HG02938 (cell line): Measurements from ENCODE around the gene UBQLN1.

Experiments
- ATAC-seq: cut with Tn5 transposase; IDR thresholded peaks from one replicate; pipeline ENCODE4 v1.9.1; 2021; ENCODE audit warnings: mild to moderate bottlenecking, moderate library complexity; ENCODE audit not compliant: unreplicated experiment

The UBQLN1 gene

DNA sequence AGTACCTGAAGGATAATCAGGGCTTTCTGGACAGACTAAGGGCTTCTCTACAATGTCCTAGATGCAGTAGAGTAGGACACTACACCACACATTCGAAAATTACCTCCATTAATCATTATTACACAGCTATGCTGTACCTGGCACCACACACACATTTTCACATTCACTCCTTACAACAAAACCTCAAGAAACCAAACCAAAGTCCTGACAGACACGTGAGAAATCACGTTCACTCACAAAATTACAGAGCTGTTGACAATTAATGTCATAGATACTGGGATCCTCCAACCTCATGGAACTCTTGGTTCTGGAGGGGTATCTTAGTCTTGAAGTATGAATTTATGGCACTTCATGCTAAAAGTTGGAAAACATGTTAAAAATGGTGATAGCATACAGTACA, 16.3 kb downstream of the UBQLN1 start:
- no peak for ATAC-seq

DNA sequence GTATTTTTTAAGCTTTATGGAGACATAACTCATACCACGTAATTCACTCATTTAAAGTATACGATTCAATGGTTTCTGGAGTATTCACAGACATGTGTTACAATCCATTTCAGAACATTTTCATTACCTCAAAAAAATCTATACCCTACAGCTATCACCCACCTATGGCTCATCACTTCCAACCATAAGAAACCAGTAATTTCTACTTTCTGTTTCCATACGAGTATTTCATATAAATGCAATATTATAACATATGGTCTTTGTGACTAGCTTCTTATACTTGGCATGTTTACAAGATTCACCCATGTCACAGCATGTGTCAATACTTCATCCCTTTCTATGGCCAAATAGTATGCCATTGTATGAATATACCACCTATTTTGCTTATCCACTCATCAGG, 18.8 kb downstream of the UBQLN1 start:
- ATAC-seq = no peak

DNA sequence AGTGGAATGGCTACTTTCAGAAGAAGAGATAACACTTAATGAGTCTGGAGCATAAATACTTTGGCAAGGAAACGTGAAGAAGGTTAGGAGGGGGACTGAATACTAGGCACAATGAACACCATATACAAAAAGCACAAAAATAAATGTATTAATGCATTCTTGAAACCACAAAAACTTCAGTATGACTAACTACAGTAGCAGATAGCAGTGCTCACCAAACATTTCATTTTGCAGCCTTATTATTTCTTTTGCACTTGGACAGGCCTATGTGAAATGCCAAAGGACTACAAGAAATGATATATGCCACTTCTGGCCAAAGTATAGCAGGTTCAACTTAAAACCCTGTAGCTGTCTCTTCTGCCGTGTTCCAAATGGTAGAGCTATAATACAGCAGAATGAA, 26.3 kb downstream of the UBQLN1 start:
- ATAC-seq = no peak

DNA sequence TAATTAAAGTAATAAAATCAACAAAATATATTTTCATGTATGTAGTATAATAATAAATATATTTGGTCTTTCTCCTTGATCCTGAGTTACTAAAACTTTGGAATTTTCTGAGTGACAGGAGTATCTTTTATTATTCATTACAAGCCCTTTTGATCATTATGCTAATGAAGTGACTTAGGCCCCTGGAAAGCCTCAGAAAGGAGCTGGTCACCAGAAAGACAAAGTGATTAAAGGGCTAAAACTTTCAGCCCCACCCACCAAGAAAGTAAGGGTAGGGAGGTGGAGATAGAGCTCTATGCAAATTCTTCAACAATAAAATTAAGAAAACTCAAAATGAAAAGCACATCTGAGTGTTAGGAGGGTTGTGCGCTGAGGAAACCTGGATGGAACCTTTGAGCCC, 27.5 kb downstream of the UBQLN1 start:
- ATAC-seq = no peak

DNA sequence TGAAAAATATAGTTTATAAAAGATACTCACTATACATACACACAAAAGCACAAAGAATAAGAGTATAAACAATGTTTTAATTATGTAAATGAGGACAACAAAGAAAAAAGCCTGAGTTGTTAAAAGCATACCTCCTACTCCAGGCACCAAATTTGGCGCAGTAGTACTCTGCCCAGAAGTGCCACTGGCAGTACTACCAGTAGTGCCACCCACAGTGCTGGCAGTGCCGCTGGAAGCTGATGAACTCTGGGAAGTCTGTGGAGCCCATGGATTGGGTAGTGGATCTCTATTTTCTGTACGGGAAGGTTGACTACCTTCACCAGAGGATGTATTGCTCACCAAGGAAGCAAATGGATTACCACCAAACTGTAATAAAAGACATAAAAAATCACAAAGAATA, 30.2 kb downstream of the UBQLN1 start:
- no peak for ATAC-seq

DNA sequence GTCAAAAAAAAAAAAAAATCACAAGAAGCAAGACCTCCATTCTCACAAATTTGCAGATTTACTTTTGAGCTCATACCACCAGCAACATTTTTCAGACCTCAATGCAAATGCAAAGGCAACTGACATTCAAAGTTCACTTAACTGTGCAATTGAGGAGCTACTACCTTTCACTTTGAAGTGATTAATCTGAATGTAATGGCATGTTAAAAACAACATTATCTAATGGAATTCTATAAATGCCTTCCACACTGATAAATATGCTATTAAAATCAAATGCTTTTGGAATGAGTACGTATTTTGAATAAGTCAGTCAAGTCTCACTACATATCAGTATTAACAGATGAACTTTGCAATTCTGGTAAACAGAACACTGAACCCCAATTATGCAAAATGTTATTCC, 32.3 kb downstream of the UBQLN1 start:
- ATAC-seq = no peak

DNA sequence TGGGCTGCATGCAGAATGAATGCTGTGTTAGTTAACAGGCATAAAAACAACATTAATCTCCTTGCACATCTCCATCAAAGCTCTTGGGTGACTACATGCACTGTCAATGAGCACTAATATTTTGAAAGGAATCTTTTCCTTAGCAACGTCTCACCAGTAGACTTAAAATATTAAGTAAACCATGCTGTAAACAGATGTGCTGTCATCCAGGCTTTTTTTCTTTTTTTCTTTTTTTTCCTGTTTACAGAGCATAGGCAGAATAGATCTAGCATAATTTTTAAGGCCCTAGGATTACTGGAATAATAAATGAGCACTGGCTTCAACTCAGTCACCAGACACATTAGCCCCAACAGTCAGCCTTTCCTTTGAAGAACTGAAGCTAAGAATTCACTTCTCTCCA, 36.3 kb downstream of the UBQLN1 start:
- no peak for ATAC-seq

DNA sequence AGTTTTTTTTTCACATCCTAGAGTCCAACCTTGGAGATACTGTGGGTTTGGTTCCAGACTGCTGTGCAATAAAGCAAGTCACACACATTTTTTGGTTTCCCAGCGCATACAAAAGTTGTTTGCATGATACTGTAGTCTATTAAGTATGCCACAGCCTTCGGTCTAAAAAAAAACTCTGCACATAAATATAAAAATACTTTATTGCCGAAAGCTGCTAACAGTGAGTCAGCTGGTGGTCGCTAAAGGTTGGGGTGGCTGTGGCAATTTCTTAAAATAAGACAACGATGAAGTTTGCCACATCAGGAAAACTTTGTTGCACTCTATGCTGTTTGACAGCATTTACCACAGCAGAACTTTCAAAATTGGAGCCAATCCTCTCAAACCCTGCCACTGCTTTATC, 37.4 kb downstream of the UBQLN1 start:
- no peak for ATAC-seq

DNA sequence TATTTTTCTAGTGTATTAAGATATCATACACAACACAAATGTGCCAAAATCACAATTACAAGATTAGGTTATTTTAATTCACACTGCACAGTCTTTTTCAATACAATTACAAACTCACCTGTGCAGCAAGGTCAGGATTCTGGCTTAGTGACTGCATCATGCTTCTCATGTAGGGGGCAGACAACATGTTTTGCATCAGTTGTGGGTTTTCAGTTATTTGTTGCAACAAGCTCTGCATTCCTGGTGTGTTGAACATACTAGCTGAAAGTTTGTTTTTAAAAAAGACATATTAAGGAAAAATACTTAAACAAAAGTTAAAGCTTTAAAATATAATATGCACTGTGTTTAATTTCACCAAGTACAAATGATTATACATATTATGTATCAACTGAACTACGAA, 38.7 kb downstream of the UBQLN1 start:
- no peak for ATAC-seq

DNA sequence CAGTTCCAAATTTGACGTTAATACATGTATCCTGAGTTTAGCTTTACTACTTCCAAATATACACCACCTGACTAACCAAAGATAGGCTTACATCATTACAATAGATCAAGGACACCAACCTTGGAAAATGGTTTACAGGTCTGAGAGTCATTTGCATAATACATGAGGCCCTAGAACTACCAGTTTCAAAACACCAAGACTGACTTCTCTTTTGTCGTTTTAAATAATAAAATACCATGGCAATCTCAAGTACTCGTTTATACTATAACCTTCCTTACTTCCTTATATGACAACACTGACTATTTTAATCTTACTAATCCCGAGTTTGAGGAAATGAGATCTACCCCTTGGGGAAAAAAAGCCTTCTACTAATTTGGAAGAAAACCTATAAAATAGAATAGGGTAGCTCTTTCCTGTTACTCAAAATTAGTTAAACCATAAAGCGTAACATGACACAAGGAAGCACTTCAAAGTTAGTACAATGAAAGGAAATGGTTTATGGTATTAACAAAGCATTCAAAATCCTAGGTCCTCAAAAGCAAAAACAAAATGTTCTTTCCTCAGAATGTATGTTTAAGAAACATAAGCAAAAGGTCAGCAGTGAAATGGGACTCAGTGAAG, 42.1 kb downstream of the UBQLN1 start:
- peak; percentile 96 for ATAC-seq

DNA sequence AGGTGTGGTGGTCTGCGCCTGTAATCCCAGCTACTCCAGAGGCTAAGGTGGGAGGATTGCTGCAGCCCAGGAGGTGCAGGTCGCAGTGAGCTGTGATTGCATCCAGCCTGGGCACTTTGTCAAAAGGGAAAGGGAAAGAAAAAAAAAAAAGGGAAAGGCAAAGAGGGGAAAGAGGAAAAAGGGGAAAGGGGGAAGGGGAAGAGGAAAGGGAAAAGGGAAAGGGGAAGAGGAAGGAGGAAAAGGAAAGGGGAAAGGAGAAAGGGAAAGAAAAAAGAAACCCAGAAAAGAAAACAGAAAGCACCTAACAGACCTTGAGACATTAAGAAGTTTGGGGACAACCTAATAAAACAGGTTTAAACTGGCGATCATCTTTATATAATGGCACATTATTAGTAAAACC, 44.8 kb downstream of the UBQLN1 start:
- ATAC-seq = no peak

DNA sequence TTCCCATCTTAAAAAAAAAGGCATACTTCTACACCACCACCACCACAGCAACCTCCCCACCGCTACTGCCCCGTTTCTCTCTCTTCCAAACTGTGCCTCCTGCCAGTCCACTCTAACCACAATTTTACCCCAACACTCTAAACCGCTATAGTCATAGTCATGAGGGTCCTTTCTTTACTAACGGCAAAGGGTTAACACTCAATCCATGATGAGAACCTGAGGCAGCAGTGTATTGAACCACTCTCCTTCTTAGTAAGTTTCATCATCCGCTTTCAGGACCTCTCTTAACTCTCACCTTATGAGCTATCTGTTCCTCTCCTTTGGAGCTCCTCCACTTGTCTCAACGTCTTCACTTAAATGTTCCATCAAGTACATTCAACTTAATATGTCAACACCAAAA, 50.8 kb downstream of the UBQLN1 start:
- no peak for ATAC-seq

DNA sequence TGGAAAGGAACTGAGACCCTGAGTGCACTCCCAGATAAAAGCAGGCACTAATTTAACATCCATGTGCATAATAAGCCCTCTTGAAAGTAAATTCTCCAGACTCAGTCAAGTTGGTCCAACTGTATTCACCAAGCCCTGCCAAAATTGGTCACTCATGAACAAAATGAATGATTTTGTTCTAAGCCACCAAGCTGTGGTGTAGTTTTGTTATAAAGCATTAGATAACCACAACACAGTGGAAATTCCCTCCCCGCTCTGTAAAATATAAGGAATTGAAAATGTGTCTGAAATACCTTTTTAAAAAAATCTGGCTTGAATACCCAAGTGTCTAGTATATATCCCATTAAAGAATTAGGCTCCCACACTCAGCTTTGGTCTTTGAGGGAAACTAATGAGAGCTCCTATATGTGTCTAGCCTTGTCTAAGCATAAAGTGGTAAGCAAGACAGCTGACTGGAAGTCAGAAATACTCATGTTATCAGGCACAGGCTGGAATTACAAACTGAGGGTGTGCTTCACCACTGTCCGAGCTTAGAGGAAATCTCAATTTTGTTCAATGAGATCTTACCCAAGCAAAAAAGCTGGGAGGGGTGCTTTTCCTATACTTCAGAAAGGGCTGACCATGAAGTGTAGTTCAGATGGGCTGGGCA, 51.6 kb downstream of the UBQLN1 start:
- ATAC-seq = peak; percentile 63

DNA sequence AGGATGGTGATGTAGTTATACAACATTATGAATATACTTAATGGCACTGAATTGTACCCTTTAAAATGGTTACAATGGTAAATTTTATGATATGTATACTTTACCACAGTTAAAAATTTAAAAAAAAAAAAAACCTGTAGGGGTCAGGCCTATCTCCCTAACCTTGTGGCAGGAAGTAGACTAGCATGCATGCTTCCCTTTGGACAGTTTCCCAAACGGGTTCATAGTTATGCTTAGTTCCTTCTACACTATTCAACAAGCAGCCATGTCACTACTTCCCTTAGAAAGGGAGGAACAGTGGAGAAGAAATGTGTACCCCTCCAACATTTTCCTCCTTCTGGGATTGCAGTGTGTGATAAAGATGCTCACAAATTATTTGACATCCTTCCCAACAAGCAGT, 52.3 kb downstream of the UBQLN1 start:
- no peak for ATAC-seq

DNA sequence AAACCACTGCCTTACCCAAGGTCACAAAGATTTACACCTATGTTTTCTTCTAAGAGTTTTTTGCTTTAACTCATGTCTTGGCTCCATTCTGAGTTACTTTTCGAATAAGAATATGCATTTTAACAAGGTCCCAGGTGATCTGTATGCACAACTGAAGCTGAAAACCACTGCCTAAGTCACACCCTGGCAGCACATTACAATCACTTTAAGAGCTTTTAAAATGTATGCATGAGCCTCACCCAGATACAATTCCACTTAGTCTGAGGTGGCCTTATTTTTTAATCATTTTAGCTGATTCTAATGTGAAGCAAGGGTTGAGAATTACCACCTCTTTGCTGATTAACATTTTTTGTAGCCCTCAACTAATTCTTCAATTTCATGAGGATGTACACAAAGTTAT, 55.3 kb downstream of the UBQLN1 start:
- ATAC-seq = no peak

DNA sequence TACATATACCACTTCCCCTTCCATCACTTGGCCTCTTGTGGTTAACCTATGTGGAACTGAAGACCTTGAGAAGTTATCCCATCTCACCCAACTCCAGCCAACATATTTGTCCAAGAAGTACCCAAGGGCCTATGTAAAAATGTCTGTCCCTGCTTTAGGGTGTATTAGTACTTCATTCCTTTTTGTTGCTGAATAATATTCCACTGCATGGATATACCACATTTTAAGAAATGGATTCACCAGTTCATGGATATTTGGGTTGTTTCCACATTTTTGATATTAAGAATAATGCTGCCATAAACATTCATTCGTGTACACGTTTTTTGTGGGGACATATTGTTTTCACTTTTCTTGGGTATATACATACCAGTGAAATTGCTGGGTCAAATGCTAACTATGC, 56.2 kb downstream of the UBQLN1 start:
- ATAC-seq = no peak

DNA sequence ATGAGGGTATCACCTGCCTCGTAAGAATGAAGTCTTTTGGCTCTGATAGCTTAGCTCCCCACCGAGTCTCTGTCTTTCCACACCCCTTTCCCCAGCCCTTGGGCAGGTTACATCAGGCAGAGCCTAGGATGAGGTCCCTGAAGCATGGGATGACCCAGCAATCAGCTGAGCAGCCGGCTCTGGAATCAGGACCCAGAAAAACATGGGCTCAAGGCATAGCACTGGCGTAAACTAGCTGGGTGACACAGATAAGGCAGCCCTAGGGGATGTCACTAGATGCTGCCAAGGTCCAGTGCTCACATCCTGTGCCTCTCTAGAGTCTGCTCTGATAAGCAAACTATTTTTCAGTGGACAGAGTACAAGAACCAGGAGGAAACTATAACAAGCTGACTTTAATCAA, 58.2 kb downstream of the UBQLN1 start:
- ATAC-seq = no peak

DNA sequence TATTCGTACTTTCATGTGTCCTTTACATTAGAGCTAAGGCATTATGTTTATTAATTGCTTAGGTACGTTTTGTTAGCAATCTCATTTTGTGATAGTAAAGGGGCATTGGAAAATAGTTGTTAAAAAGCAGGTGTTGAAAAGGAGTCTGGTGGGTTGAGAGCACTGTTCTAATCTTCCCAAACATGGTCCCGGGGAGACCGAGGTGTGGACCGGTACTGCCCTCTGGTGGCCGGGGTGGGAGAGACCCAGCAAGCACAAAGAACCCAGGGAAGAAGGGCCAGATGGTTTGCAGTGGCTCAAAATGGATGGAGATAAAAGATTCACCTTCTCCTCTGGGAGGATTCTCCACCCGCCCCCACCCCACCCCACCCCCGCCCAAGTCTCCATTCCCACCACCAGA, 58.7 kb downstream of the UBQLN1 start:
- peak; percentile 54 for ATAC-seq

DNA sequence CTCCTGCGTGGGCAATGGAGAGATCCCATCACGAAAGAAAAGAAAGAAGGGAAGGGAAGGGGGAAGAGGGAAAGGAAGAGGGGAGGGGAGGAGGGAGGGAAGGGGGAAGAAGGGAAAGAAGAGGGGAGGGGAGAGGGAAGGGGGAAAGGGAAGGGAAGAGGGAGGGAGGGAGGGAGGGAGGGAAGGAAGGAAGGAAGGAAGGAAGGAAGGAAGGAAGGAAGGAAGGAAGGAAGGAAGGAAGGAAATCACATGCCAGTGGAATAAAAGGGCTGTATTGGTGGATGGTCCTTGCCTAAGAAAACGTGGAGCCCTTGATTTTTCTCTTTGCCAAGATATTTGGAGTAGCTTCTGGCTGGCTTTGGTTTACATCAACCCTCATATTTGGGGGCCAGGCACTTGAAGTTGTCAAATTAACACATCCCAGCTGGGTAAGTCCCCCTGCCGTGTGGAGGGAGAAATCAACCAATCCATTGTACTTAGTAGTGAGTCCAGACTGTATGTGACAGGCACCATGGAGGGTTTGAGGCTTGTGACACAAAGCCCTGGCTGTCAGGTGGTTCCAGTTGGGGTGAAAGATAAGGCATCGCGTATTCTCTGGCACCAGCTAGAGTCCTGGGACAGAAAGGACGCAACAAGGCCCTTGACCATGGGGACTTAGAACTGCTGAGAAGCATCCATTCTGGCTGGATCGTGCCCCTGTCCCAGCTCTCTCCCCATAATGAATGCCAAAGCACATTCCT, 61.1 kb downstream of the UBQLN1 start:
- ATAC-seq = no peak

DNA sequence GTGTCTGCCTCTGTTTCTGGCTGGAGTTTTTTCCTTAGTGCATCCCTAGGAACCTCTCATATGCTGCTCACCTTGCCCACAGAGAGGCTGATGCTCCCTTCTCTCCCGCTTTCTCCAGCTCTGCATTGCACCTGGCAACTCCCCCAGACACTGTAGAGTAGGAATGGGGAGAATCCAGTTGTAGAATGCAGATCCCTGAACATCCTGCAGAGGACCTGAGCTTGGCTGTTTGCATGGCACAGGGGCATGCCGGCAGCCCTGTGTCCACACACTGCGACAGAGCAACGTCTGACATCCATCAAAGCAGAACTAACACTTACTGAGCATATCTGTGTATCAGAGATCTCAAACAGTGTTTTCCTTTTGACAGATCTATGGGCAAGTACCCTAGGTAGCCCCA, 65.0 kb downstream of the UBQLN1 start:
- no peak for ATAC-seq

DNA sequence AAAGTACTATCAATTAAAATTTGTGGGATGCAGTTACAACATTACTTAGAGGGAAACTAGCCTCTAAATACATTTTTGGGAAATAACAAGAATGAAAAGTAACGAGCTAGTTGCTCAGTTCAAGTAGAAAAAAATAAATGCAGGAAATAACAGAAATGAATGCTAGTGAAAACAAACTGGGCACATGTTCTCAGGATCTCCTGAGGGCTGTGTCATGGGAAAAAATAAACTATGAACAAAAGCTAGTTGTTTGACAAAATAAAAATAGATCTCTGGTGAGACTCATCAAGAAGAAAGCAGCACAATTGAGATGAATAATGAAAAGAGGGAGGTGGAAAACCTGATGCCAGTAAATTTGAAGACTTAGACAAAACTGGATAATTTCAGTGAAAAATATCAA, 68.5 kb downstream of the UBQLN1 start:
- no peak for ATAC-seq

DNA sequence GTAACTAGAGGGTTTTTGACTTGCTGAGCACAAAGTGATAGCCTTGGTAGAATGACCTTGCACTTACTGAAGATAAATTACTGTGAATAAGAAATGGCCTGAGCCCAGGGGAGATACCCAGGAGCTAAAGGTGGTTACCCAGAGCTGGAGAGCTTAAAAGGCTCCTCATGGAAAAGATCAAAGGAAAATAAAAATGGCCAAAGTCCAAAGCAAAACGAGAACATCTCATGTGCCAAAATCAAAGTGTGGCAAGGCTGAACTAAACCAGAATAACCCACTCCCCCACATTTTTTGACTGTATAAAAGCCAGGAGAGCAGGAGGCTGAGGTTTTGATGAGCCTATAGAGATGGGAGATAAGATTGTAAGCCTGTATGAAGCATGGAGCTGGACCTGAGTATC, 70.4 kb downstream of the UBQLN1 start:
- ATAC-seq = no peak
